OCI-LY3 (cell line): ENCODE results near the gene GTF3C5.

Source experiments
- EZH2phosphoT487 ChIP-seq: fragments of 200-600 bp; shearing (Covaris generic); IDR thresholded peaks from 2 replicates; pipeline ENCODE4 v1.6.1; 2018; ENCODE audit warnings: antibody characterized with exemption, mixed run types, low read depth
- TF ChIP-seq, protein P1 (sequence below): fragments of 200-600, 300-600 bp; sonication (generic); IDR thresholded peaks from 2 replicates; pipeline ENCODE4 v1.5.1; 2014; ENCODE audit warnings: antibody characterized with exemption, low read length, low read depth

GRCh38 chr9:133003071-133003461, 27.7 kb upstream of the GTF3C5 start:
- TF ChIP-seq, protein P1, sequence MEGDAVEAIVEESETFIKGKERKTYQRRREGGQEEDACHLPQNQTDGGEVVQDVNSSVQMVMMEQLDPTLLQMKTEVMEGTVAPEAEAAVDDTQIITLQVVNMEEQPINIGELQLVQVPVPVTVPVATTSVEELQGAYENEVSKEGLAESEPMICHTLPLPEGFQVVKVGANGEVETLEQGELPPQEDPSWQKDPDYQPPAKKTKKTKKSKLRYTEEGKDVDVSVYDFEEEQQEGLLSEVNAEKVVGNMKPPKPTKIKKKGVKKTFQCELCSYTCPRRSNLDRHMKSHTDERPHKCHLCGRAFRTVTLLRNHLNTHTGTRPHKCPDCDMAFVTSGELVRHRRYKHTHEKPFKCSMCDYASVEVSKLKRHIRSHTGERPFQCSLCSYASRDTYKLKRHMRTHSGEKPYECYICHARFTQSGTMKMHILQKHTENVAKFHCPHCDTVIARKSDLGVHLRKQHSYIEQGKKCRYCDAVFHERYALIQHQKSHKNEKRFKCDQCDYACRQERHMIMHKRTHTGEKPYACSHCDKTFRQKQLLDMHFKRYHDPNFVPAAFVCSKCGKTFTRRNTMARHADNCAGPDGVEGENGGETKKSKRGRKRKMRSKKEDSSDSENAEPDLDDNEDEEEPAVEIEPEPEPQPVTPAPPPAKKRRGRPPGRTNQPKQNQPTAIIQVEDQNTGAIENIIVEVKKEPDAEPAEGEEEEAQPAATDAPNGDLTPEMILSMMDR, result no peak
- no peak for TF ChIP-seq EZH2phosphoT487
